T-helper 9 cell (primary cell): ENCODE results near the gene PCNX3.

Experiments used
- DNase-seq: peaks from one replicate; pipeline ENCODE4 v3.0.0-alpha.2; 2020
- total RNA-seq, 2 donors: gene quantifications; one replicate each; lab custom pipeline; 2026; lab: John Stamatoyannopoulos, UW

The PCNX3 gene
- total RNA-seq, result 106 to 113 reads per million in 2 donors

DNA sequence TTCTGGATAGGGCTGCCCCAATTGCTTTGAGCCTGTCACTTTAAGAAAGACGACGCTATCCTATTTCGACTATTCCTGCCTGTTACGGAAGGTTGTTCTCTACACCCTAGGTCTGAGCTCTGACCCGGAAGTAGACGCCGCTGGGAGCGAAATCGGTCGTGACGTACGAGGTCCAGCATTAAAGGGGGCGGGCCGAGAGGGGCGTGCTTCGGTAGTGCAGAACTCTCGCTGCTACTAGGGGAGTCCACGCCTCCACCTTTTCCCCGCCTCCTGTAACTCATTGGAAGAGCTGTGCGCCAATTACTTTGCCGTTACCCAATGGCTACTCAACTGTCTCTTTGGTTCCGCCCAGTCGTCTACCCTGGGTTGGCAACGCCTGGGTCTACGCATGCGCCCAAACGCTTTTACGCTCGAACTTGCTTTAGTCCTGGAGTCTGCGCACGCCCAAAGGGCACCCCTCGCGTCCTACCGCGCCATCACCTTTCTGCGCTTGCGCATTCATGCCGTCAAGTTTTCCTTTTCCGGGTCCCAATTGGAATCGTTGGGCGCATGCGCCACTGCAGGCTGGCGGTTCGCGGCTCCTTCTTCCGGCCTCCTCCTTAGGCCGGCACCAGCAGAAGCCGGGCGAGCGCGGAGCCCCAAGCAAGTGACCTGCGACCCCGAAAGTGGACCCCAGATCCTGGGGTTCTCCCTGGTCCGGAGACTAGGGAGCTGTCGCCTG is at the start of gene PCNX3:
PCNX3 (plus strand) TSS at position 548 of the 721 bp plus-strand sequence. CDS start 536 bp downstream, outside the sequence.
- DNase-seq, result peak; percentile 99

DNA sequence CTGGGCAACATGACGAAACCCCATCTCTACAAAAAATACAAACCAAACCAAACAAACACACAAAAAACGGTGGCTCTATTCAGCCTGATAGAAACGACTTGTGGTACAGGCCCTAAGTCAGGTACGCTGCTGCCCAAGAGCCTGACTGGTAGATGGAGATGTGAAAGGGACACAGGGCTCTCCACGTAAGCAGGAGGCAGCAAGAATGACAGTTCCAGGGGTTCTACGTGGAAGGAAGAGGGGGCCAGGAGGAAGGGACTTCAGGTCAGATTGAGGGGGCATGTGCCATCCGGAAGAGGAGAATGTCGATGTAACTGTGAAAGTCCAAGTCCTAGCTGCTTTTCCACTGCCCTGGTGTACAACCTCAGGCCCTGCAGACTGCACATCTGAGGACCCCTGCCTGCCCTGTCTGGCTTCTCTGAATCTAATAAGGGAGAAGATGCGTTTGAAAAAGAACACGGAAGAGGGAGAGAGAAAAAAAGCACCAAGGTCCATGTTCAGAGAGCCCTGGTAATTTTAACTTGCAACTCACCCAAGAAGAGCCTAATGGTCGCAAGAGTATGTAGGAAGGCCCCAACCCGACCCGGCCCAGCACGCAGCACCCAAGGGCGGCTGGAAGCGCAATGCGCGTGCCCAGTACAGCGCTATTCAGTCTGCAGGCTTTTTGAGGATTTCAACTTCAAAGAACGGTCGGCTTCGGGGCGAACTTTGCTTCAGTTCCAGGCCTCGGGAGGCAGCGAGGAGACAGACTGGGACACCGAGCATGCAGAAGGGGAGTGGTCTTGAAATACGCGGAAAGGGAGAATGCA is 46.2 kb upstream of the PCNX3 start:
- no peak for DNase-seq

DNA sequence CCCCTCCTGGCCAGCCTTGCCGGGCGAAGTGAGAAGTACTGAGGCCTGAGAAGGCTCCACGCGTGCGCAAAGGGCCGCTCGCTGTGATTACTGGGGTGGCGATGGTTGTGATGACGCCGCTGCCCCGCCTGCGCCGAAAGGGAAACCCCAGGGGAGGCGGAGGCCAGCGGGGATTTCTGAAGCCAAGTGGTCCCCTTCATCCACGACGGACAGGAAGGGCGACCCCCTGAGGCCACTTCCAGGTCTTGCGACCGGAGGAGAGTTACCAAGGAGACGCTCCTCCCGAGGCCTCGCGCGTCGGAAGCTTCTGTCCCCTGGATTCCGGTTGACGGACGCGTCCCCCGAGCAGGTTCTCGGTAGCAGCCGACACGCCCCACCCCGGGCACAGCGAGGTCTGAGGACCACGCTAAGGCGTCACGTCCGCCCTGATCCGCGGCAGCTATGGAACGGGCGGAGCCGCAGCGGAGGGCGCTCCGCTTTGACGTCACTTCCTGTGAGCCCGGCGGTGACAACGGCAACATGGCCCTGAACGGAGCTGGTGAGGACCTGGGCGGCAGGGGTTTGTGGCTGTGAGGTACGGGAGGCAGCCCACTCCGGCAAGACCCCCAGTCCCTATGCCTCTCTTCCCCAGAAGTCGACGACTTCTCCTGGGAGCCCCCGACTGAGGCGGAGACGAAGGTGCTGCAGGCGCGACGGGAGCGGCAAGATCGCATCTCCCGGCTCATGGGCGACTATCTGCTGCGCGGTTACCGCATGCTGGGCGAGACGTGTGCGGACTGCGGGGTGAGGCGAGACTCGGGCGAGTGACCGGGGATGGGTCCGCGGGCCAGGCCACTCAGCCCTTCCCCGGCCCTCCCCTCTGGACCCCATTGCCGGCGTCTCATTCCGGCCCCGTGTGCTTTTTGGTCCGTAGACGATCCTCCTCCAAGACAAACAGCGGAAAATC is 45.3 kb upstream of the PCNX3 start, which contains the start of gene ZNRD2:
ZNRD2 (plus strand) TSS at position 505 of the 946 bp plus-strand sequence; CDS start at position 520, 15 bp downstream.
- peak; percentile 94 for DNase-seq

DNA sequence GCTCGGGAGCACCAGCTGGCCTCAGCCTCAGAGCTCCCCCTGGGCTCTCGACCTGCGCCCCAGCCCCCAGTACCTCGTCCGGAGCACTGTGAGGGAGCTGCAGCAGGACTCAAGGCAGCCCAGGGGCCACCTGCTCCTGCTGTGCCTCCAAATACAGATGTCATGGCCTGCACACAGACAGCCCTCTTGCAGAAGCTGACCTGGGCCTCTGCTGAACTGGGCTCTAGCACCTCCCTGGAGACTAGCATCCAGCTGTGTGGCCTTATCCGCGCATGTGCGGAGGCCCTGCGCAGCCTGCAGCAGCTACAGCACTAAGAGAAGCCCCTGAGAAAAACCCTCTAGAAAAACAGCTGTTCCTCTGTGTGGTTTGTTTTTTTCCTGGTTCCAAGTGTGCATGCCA is 44.2 kb upstream of the PCNX3 start:
- DNase-seq, result no peak

DNA sequence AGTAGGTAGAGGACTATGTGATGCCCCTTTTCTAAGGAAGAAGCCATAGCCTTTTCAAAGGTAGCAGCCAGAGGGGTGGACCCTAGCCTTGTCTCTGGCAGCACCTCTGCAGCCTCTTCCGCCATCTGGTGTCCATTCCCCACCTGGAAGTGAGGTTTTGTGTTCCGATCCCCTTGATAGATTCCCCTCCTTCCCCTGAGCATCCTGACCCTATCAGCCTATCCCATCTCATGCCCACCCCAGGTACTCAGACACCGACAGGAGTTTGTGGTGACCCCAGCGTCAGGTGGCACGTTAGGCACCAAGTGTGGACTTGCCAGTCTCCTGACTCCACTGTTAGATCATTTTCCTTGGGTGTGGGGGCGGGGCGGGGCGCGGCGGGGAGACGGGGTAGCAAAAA is 43.6 kb upstream of the PCNX3 start:
- no peak for DNase-seq

DNA sequence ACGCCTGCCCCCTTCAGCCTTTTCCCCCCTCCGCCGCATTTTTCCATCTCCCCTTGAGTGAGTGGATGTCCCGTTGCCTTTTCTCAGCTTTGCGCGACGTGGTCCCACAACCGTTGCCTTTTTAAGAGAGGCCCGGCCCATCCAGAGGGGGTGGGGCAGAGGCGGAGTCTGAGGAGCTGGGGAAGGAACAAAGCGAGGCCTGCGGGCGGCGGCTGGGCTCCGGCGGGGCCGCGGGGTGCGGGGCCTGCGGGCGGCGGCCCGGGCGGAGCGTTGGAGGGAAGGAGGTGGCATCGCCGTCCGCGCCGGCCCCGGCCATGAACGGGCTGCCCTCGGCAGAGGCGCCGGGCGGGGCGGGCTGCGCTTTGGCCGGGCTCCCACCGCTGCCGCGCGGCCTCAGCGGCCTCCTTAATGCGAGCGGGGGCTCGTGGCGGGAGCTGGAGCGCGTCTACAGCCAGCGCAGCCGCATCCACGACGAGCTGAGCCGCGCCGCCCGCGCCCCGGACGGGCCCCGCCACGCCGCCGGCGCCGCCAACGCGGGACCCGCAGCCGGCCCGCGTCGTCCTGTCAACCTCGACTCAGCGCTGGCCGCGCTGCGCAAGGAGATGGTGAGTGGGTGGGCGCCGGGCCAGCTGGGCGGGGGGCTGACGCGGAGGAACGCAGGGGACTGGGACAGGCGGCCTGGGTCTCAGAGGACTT is 43.1 kb upstream of the PCNX3 start, which contains the start of gene FAM89B:
FAM89B (plus strand) TSS at position 183 of the 696 bp plus-strand sequence; CDS start at position 315, 132 bp downstream.
- peak; percentile 84 for DNase-seq

- no peak for DNase-seq
Measured at GRCh38 chr11:65573391-65574079, 42.0 kb upstream of the PCNX3 start.

GRCh38 chr11:65574109-65574810 is 41.3 kb upstream of the PCNX3 start:
- DNase-seq, result peak; percentile 80

DNA sequence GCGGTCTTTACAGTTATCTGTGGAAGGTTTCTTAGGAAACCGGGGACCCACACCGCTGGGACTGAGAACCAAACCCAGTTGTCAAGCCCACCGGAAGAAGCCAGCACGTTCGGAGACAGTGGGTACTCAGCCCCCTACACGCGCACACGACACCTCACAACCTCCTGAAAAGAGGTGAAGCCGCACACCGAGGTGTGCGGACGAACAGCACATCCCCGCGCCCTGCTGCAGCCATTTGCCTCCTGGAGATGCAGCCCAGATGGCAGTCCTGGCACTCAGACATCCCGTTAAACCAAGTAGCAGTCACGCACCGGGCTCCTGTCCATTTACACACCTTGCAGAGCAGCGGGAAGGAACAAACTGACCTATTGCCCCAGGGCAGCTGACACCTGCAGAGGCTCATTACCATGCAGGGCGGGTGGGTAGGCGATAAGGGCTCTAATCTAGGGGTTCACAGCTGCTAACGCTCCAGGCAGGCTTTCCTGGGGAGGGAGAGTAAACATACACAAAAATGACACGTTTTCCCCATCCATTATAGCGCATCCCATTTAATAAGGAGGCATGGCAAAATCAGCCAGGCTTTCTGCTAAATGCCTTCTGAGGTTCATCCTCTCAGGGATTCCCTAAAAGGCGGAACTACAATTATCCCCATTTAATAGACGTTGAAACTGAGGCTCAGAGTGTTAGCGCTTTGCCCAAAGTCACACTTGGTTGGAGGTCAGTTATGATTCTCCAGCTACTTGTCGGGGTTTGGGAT is 40.6 kb upstream of the PCNX3 start:
- DNase-seq, result no peak

DNA sequence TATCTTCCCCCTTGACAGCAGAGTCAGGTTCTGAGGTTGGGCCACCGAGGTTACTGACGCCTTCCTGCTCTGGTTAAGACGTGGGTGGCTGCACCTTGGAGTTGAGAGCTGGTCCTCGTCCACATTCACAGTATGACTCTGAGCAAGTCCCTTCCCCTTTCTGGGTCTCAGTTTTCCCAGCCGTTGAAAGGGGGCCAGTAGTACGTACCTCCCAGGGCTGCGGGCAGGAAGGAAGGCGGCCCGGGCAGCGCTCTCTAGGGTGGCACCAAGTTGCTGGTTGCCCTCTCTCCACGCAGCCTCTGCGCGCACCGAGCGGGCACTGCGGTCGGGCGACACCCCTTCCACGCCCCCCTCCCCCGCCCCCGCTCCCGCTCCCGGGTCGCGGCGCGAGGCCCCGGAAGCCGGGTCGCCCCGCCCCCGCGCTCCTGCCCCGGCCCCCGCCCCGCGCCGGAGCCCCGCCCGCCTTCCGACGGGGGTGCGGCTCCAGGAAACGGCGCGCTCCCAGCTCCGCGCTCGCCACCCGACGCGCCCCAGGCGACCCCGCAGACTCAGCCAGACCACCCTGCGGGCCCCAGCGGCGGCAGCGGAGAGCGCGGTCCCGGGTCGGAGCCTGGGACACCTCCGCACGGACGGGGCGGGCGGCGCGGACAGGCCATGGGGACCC is 39.9 kb upstream of the PCNX3 start, which contains the start of gene EHBP1L1:
EHBP1L1 (plus strand) TSS at position 486 of the 664 bp plus-strand sequence. CDS start 250 bp downstream, outside the sequence.
- DNase-seq, result peak; percentile 78

GRCh38 chr11:65576232-65576866 is 39.2 kb upstream of the PCNX3 start:
- no peak for DNase-seq

DNA sequence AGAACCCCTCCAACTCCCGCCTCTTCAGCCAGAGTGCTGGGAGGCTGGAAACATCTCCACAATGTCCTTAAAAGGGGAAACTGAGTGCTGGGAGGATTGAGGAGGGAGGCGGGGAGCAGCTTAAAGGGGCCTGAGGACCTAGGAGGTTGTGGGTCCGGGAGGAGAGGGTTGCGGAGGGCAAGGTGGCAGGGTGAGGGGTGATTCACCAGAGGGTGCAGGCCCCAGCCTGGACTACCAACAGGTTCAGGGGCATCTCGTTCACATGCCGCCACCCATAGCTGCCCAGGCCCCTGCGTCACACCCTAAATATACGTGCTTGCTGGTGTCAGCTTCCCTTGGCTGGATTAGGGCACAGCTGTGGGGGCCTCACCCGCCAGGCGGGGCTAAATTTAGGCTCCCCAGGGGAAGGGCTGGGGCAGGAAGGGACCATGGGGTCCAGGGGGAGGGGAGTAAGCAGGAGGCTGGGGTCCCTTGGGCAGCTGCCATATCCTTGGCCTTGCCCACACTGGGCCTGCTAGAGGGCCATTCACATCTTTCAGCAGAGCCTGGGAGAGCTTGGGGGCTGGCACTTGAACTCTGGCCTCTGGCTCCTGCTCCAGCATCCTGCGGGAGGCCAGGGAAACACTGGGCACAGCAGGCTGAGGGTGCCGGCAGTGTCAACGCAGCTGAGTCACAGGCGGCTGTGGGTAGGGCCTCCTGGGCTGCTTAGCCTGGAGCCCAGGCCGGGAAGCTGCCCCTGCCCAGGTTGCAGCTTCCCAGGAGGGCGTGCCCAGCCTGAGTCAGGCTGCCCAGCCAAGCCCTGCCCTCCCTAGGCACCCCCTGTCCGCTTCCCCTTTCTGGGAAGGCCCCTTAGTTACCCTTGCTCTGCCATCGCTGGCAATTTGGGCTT is 38.5 kb upstream of the PCNX3 start:
- DNase-seq, result peak; percentile 34

GRCh38 chr11:65577756-65578109 is 37.8 kb upstream of the PCNX3 start:
- DNase-seq, result no peak

DNA sequence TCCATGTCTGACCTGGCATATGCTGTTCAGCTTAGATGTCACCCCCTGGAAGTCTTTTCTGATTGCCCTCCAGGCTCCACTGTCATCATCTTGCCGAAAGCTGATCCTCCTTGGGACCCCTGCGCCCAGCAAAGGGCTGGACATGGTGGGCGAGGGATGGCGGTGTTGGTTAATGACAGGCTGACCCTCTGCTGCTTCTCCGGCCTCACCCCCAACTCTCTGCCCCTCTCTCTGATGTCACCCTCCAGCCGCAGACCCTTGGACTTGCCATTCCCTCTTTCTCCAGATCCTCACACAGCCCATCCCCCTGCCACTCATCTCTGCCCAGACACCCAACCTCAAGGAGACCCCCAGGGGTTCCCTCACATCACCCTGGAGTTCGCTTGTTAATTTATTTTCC is 37.4 kb upstream of the PCNX3 start:
- DNase-seq, result no peak

- no peak for DNase-seq
Measured at GRCh38 chr11:65578667-65579066, 36.9 kb upstream of the PCNX3 start.

GRCh38 chr11:65579291-65579690 is 36.3 kb upstream of the PCNX3 start:
- no peak for DNase-seq

DNA sequence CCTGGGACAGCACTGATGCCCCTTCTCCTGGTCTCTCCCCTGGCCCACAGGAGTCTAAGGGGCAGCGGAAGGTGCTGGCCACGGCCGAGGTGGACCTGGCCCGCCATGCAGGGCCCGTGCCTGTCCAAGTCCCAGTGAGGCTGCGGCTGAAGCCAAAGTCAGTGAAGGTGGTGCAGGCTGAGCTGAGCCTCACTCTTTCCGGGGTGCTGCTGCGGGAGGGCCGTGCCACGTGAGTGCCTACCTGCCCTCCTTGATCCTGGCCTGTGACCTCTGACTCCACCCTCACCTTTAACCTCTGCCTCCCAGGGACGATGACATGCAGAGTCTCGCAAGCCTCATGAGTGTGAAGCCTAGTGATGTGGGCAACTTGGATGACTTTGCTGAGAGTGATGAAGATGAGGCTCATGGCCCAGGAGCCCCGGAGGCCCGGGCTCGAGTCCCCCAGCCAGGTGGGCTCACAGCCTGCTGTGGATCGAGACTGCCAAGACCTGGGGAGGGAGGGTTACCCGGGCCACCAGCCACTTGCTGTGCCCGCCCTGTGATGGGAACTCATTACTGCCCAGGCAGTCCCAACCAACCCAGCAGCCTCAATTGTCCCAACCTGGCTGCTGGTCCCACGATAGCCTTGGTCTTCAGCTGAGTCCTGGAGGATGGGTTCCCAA is 35.4 kb upstream of the PCNX3 start:
- DNase-seq, result no peak
